ENCODE results near the gene PCDHGB6.

GRCh38 chr5:141398608-141399007 is 9.2 kb upstream of the PCDHGB6 start:
- TF ChIP-seq, protein P1, sequence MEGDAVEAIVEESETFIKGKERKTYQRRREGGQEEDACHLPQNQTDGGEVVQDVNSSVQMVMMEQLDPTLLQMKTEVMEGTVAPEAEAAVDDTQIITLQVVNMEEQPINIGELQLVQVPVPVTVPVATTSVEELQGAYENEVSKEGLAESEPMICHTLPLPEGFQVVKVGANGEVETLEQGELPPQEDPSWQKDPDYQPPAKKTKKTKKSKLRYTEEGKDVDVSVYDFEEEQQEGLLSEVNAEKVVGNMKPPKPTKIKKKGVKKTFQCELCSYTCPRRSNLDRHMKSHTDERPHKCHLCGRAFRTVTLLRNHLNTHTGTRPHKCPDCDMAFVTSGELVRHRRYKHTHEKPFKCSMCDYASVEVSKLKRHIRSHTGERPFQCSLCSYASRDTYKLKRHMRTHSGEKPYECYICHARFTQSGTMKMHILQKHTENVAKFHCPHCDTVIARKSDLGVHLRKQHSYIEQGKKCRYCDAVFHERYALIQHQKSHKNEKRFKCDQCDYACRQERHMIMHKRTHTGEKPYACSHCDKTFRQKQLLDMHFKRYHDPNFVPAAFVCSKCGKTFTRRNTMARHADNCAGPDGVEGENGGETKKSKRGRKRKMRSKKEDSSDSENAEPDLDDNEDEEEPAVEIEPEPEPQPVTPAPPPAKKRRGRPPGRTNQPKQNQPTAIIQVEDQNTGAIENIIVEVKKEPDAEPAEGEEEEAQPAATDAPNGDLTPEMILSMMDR (conservative IDR thresholded peaks at IDR 0.05), result no peak
- no peak for TF ChIP-seq ZFX (IDR thresholded peaks at IDR 0.05)

Measured in C4-2B (cell line).